Muscle layer of duodenum (tissue), 2 donors: Measurements from ENCODE around the gene OBSCN.

Experiments used
- H3K27ac ChIP-seq: one replicate; pipeline ENCODE4 v1.7.0; 2013; ENCODE audit warnings: mild to moderate bottlenecking, low read length
- H3K27me3 ChIP-seq: one replicate; pipeline ENCODE4 v1.7.0; 2013; ENCODE audit warnings: low read depth, mild to moderate bottlenecking, control low read depth, low read length
- H3K36me3 ChIP-seq, 2 donors: one replicate each; pipeline ENCODE4 v1.7.0; 2013; ENCODE audit warnings: low read length in 2 of 2, control low read depth in 1 of 2, mild to moderate bottlenecking in 1 of 2; ENCODE audit not compliant: insufficient read depth in 2 of 2, control insufficient read depth in 1 of 2
- H3K4me1 ChIP-seq, 2 donors: one replicate each; pipeline ENCODE4 v1.7.0; 2013; ENCODE audit warnings: low read length in 2 of 2, mild to moderate bottlenecking in 2 of 2, control low read depth in 1 of 2, moderate library complexity in 1 of 2; ENCODE audit not compliant: insufficient read depth in 2 of 2, control insufficient read depth in 1 of 2
- H3K4me3 ChIP-seq, 2 donors: one replicate each; pipeline ENCODE4 v1.7.0; 2013; ENCODE audit warnings: low read length in 2 of 2, low read depth in 1 of 2, mild to moderate bottlenecking in 1 of 2
- H3K9me3 ChIP-seq, 2 donors: one replicate each; pipeline ENCODE4 v1.7.0; 2013; ENCODE audit warnings: low read length in 2 of 2, control low read depth in 1 of 2, mild to moderate bottlenecking in 1 of 2; ENCODE audit not compliant: control insufficient read depth in 1 of 2
- donor health status: healthy.

The OBSCN gene

DNA sequence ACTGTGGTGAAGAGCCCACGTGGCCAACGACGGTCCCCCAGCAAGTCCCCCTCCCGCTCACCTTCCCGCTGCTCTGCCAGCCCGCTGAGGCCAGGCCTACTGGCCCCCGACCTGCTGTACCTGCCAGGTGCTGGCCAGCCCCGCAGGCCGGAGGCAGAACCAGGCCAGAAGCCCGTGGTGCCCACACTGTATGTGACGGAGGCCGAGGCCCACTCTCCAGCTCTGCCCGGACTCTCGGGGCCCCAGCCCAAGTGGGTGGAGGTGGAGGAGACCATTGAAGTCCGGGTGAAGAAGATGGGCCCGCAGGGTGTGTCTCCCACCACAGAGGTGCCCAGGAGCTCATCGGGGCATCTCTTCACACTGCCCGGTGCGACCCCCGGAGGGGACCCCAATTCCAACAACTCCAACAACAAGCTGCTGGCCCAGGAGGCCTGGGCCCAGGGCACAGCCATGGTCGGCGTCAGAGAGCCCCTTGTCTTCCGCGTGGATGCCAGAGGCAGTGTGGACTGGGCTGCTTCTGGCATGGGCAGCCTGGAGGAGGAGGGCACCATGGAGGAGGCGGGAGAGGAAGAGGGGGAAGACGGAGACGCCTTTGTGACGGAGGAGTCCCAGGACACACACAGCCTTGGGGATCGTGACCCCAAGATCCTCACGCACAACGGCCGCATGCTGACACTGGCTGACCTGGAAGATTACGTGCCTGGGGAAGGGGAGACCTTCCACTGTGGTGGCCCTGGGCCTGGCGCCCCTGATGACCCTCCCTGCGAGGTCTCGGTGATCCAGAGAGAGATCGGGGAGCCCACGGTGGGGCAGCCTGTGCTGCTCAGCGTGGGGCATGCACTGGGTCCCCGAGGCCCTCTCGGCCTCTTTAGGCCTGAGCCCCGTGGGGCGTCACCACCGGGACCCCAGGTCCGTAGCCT lies 152.0 kb downstream of the OBSCN start:
- Histone ChIP-seq H3K27ac (no peak overlapping the region), H3K4me1 (no peaks in the 10 kb centered on the region), H3K27me3 (no peaks in the 10 kb centered on the region), H3K36me3 (no peaks in the 10 kb centered on the region), H3K4me3 (no peak overlapping the region), H3K9me3 (no peaks in the 10 kb centered on the region)

DNA sequence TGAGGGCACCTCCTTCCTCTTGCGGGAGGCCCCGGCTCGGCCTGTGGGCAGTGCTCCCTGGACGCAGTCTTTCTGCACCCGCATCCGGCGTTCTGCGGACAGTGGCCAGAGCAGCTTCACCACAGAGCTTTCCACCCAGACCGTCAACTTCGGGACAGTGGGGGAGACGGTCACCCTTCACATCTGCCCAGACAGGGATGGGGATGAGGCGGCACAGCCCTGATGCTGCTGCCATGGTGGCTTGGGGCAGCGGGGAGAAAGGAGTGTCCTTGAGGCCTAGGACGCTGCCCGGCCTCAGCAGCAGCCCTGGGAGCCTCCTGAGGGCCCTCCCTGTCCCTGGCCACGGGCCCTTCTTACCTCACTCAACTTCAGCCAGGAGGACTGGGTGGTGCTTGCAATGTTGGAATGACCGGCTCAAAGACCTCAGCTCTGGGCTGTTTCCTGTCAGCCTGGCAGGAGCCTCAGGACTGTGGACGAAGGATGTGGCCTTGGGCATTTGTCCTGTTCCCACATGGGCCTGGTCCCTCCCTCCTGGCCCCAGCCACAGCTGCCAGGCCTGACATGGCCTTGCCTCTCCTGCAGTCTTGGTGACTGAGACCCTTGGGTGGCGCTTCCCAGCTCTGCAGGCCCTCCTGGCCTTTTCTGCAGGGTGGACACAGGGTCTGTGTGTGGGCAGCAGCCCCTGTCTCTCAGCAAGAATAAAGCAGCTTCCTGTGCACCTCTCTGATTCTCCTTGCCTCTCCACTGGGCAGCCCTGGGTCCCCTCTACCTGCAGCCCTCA lies 152.9 kb downstream of the OBSCN start:
- H3K27ac ChIP-seq, result no peak overlapping the region

DNA sequence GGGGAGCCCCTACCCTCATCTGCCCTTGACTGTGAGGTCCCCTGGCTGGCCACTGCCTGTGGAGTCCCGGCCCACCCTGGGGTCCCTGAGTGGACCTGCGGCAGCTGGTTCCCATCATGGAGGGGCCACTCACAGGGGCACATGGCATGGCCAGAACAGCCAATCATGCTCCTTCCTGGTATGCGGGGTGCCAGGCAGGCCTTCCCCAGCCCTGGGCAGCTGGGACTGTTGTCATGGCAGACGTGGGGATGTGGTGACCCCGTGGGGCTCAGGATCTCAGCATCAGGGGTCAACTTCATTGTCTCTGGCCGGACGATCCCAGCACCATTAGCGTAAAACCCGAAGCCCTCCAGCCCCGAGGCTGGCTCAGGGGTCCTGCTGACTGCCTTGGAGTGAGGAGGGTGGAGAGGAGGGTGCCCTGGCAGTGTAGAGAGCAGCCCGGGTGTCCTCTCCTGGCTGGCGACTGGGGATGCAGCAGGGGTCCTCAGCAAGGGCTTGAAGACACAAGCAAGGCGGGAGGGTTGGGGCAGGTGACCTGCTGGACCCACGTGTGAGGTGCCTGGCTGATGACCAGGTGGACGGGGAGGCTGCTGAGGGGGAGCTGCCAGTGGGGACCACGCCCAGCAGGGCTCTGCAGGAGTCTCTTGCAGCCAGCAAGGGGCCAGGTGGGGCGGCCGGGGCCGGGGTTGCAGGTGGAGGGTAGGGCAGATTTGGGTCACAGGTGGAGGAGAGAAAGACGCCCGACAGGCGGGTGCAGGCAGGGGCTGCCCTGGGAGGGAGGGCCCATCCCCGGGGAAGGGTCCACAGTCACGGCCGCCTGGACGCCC lies 153.7 kb downstream of the OBSCN start:
- Histone ChIP-seq H3K36me3 (no peaks in the 10 kb centered on the region), H3K27me3 (no peaks in the 10 kb centered on the region), H3K4me1 (no peaks in the 10 kb centered on the region), H3K27ac (no peak overlapping the region), H3K4me3 (no peak overlapping the region), H3K9me3 (no peaks in the 10 kb centered on the region)

More for the DNA sequence above, 152.9 kb downstream of the OBSCN start:
- Histone ChIP-seq H3K4me1 (no peaks in the 10 kb centered on the region), H3K36me3 (no peaks in the 10 kb centered on the region), H3K9me3 (no peaks in the 10 kb centered on the region), H3K4me3 (no peak overlapping the region), H3K27me3 (no peaks in the 10 kb centered on the region)

DNA sequence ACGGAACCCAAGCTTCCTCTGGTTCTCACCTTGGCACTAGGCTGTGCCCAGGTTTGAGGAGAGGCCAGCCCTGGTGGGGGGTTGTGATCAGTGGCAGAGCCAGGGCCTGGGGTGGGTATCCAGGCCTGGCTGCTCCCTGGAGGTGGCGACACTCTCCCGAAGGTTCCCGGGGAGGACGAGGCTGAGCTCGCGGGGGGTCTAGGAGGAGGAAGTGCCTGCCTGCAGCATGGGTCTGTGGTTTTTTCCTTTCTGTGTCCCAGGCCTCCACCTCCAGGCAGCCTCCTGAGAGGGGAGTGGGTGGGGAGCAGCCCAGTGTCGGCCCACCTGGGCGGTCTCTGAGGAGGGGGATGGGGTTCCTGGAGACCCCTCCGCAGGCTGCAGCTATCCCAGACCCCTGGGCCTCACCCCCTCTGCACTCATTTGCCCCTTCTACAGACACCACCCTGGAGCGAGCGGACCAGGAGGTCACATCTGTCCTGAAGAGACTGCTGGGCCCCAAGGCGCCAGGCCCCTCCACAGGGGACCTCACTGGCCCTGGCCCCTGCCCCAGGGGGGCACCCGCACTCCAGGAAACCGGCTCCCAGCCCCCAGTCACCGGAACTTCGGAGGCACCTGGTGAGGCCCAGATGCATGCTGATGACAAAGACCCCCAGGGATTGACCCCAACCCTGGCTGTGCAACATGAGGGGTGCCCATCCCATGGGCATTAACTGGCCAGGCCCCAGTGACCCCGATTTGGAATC lies 154.5 kb downstream of the OBSCN start:
- H3K27me3 ChIP-seq, result no peaks in the 10 kb centered on the region
- H3K4me3 ChIP-seq, result no peak overlapping the region
- no peaks in the 10 kb centered on the region for H3K4me1 ChIP-seq
- no peaks in the 10 kb centered on the region for H3K9me3 ChIP-seq
- no peaks in the 10 kb centered on the region for H3K36me3 ChIP-seq
- H3K27ac ChIP-seq, result no peak overlapping the region

DNA sequence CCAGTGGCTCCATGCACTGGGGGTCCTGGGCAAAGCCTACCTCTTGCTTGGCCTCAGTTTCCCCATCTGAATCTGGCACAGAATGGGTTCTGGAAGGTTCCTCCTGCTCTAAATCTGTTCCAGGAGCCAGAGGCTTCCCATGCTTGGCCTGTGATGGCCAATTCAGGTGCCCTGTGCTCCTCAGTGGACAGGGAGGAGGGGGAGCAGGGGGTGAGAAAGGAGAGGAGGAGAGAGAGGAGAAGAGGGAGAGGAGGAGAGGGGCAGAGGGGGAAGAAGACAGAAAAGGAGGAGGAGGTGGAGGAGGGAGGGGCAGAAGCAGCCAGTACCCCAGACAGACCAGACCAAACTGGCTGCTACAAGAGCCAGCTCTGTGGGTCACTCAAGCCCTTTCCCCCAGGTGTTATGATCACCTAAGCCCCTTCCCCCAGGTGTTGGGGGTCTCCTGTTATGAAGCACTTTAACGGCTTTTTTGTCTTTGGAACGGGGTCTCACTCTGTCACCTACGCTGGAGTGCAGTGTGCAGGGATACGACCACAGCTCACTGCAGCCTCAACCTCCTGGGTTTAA lies 155.1 kb downstream of the OBSCN start:
- Histone ChIP-seq H3K27ac (no peak overlapping the region), H3K4me1 (no peaks in the 10 kb centered on the region), H3K27me3 (no peaks in the 10 kb centered on the region), H3K4me3 (no peak overlapping the region), H3K36me3 (no peaks in the 10 kb centered on the region), H3K9me3 (no peaks in the 10 kb centered on the region)

DNA sequence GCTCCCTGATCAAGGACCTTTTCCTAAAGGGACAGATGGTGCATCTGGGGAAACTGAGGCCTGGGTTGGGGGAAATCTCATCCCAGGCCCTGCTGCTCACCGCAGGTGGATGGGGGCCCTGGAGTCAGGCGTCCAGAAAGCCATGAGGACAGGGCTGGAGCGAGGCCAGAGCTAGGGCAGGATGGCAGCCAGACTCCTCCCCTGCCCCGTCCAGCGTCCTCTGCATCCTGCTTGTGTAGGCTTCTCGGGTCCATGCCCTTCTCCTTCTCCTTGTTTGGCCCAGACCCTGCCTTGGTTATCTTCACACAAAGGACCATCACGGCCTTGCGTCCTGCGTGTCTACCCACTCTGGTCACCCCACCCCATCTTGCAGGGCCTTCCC lies 155.8 kb downstream of the OBSCN start:
- Histone ChIP-seq H3K4me3 (no peak overlapping the region), H3K27ac (no peak overlapping the region), H3K4me1 (no peaks in the 10 kb centered on the region), H3K9me3 (no peaks in the 10 kb centered on the region), H3K27me3 (no peaks in the 10 kb centered on the region), H3K36me3 (no peaks in the 10 kb centered on the region)

DNA sequence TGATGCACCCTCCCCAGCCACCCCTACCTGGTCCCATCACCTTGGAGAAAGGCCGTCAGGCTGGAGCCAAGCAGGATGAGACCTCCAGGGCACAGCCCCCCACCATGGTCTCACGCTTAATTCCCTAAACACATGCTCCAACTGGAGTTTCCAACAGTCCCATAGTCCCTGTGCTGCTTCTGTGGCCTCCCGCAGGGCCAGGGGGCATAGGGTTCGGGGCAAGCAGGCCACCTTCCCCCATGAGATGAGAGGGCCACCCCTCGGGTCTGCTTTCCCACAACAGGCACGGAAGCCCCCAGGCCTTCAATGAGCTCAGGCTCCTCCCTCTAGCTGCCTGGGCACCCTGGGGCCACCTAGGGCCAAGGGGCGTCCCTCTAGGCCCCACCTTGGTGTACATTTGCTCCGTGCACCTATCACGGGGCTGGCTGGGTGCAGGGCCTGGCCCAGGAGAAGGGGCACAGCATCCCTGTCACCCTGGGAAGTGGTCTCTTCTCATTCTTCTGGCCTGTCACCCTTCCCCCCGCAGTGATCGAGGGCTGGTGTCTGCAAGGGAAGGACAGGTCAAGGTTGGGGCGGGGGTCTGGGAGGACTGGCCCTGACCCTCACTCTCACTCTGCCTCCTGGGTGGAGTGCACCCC lies 156.3 kb downstream of the OBSCN start:
- no peaks in the 10 kb centered on the region for H3K36me3 ChIP-seq
- no peaks in the 10 kb centered on the region for H3K9me3 ChIP-seq
- no peak overlapping the region for H3K27ac ChIP-seq
- H3K4me1 ChIP-seq, result no peaks in the 10 kb centered on the region
- H3K4me3 ChIP-seq, result no peak overlapping the region
- H3K27me3 ChIP-seq, result no peaks in the 10 kb centered on the region

DNA sequence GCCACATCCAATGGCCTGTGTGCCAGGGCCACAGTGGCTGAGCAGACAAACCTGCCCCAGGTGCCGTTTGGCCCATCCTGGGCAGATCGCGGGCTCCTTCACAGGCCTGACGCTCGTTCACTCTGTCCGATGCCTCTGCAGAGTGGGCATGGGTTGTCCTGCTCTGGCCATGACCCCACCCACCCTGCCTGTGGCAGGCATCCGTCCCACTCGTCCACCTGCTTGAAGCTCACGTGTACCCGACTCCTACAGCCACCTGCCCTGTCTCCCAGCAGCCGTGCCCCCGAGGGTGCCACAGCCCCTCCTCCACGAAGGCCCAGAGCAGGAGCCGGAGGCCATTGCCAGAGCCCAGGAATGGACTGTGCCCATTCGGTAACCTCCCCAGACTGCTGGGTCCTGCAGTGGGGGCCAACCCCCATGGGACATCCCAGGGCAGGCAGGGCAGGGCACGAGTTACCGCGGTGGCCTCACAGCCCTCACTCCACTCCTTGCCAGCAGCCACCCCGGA lies 156.9 kb downstream of the OBSCN start:
- Histone ChIP-seq H3K9me3 (no peaks in the 10 kb centered on the region), H3K27ac (no peak overlapping the region), H3K36me3 (no peaks in the 10 kb centered on the region), H3K4me3 (no peak overlapping the region), H3K27me3 (no peaks in the 10 kb centered on the region), H3K4me1 (no peaks in the 10 kb centered on the region)

DNA sequence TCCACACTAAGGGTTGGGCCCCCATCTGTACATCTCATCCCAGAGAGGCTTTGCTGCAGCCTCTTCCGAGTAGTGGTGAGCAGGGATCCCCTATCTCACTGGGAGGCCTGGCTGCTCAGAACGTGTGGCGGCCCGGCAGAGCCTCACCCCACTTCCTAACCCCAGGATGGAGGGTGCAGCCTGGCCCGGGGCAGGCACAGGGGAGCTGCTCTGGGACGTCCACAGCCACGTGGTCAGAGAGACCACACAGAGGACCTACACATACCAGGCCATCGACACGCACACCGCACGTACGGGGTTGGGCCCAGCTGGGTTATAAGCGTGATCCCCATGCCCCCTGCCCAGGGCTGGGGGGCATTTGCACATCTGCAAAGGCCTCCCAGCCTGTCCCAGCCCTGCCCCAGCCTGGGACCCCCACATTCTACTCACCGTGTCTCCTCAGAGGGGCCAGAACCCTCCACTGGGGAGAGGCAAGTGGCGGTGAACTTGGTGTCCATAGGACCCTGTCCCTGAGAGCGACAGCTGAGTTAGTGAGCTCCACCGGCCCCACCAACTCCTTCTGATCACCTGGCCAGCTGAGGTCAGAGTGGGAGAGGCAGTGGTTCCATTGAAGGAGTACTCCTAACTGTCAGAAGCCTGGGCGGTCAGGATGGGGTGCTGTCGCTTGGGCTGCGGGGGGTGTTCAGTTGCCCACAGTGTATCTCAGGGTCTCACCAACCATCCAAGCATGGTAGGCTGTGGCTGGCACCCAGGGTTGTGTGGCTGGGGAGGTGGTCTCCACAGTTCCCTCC lies 157.6 kb downstream of the OBSCN start:
- Histone ChIP-seq H3K36me3 (no peaks in the 10 kb centered on the region), H3K9me3 (no peaks in the 10 kb centered on the region), H3K27me3 (no peaks in the 10 kb centered on the region), H3K4me3 (no peak overlapping the region), H3K27ac (no peak overlapping the region), H3K4me1 (no peaks in the 10 kb centered on the region)
